DMS114 treated with DMSO at 0.1 percent for 48 hours (cell line): ENCODE data around the gene TMSB4X.
"Not testable (repeated sequence)": the region's sequence is repeated elsewhere in the genome, so short reads cannot be mapped to it uniquely, and the experiment has no call there.

ENCODE experiments used
- DNase-seq: peaks from one replicate; lab custom pipeline; 2025; ENCODE audit not compliant: unreplicated experiment; lab: John Stamatoyannopoulos, UW

The TMSB4X gene

DNA sequence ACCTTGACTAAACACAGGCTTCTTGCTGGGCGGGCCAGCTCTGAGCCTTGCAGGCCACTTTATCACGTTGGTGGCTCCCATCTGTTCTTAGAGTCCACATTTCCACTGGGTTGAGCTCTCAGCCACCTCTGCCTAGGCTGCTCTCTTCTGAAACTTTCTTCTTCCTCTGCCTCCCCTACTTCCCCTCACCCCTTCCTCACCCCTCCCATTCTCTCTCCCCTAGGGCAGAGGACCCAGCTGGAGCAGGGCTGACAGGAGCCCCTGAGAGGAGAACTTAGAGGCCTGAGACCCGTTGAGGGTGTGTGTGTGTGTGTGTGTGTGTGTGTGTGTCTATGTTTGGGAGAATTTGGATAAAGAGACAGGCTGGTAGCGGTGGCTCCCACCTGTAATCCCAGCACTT, 19.9 kb upstream of the TMSB4X start:
- no peak for DNase-seq

DNA sequence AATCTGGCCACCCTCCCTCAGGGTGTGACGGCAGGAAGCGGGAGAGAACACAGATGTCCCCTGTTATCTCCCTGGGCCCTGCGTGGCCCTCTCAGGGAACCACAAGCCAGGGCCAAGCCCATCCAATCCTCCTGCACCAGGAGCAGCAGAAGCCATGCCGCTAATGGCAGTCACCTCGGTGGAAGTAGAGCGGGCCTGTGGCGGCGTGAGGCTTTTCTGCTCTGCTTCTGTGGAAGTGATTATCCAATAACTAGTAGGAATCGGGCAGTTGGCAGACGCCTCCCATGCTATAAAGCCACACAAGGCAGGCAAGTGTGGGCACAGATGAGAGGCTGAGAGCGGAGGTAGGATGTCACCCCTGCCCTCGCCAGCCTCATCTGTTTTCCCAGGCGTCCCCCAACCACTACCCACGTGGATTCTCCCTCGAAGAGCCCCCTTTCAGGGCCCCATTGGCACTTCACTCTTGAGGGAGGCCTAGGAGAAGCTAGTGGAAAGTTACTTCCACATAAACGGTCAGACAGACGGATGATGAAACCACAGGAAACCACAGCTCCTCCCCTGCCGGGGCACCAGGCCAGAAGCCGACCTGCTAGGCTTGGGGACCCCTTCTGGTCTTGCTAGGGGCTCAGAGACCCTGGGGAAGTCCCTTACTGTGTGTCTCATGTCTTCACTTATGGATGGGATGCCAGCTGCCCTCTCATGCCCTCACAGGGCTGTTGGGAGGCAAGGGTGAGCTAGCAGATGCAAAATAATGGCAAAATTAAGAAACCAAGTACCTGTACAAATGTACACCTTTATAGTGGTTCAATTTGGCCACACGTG, 18.8 kb upstream of the TMSB4X start:
- no peak for DNase-seq

DNA sequence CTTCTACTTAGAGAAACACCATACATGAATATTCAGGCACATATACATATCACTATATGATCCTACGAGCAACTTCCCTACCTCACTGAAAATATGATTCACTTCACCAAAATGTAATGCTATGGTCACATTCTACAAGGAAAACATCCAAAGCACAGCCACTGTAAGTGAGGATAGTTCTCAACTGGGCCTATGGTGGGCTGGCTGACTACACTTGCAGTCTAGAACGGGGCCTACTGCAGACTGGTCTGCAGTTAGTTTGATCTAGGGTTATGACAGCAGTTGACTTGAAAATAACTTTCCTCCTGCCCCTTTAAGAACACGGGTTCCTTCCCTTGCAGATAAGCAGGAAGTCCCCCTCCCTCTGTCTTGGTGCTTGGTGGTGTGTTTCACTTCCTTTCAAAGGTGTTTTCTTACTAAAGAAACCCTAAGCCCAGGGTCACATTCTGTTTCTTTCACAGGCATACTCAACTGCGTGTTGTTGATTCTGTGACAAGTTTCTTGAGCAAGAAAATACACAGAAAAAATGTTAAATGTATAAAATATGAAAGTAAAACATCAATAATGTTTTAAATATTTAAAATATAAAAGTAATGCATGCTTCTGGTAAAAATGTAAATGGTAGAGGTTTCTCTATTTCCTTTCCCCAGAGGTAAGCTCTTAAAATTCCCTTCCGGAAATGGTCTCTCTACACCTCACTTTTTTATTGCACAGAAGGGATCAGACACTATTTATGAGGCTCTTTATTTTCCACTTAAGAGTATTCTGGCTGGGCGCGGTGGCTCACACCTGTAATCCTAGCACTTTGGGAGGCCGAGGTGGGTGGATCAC, 18.0 kb upstream of the TMSB4X start:
- no peak for DNase-seq

DNA sequence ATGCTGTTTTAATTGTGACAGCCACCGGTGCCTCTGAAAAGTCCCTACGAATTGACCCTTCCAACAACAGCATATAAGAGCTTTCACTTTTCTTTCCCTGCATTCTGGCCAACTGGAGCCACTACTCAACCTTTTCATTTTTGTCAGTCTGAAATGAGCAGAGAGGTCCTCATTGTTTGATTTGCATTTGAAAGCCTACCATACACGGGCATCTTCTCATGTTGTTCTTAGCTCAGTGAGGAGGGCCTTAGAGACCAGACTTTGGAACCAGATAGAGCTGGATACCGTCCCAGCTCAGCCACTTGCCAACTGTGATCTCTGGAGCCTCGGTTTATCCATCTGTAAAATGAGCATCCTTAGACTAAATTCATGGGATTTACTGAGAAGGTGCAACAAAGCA, 16.9 kb upstream of the TMSB4X start:
- DNase-seq: no peak

DNA sequence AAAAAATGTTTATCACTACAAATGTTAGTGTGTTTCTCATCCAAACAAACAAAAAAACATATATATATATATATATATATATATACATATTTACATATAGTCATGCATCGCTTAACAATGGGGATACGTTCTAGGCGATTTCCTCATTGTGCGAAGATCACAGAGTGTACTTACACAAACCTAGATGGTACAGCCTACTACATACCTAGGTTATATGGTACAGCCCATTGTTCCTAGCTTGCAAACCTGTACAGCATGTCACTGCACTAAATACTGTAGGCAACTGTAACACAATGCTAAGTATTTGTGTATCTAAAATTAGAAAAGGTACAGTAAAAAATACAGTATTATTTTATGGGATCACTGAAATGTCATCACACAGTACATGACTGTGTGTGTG, 16.4 kb upstream of the TMSB4X start:
- DNase-seq: no peak

DNA sequence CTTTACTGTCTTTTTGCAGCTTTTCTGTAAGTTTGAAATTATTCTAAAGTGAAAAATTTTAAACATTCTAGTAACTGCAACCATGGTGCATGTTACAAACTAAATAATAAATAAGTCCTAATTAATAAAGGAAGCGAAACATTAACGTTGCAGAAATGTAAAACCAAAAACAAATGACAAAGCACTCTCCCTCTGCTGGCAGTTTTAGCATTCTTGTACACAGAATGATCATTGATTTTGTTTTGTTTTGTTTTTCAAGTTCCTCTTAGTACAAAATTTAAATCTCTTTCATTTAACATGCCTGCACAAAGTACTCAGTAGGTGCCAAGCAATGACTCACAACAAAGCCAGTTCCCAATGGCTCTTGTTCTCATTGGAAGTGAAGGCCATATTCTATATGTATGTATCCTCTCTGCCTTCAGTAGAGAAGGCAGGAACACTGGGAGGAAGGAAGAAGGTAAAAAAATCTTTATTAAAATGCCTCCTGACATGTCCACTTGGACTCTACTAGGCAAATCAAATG, 13.7 kb upstream of the TMSB4X start:
- DNase-seq: no peak

DNA sequence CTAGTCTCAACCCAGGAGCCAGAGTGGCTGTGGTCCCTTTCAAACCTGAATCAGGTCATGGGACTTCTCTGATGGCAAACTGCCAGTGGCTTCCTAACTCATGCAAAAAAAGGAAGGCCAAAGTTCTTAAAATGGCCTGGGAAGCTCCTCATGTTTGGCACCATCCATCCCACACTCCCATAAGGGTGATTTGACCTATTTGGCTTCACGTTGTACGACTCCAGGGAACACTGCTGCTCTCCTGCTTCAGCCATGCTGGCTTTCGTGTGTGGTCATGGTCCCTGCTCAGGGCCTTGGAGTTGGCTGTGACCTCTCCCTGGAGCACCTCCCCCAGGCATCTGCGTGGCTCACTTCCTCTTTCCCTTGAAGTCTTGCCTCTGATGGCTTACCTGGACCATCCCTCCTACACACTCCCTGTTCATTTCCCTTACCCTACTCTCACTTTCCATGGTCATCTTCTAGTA, 12.8 kb upstream of the TMSB4X start:
- DNase-seq: no peak

DNA sequence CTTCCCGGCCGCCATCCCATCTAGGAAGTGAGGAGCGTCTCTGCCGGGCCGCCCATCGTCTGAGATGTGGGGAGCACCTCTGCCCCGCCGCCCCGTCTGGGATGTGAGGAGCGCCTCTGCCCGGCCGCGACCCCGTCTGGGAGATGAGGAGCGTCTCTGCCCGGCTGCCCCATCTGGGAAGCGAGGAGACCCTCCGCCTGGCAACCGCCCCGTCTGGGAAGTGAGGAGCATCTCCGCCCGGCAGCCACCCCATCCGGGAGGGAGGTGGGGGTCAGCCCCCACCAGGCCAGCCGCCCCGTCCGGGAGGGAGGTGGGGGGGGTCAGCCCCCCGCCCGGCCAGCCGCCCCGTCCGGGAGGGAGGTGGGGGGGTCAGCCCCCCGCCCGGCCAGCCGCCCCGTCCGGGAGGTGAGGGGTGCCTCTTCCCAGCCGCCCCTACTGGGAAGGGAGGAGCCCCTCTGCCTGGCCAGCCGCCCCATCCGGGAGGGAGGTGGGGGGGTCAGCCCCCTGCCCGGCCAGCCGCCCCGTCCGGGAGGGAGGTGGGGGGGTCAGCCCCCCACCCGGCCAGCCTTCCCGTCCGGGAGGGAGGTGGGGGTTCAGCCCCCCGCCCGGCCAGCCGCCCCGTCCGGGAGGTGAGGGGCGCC, 11.6 kb upstream of the TMSB4X start:
- not testable (repeated sequence) for DNase-seq

DNA sequence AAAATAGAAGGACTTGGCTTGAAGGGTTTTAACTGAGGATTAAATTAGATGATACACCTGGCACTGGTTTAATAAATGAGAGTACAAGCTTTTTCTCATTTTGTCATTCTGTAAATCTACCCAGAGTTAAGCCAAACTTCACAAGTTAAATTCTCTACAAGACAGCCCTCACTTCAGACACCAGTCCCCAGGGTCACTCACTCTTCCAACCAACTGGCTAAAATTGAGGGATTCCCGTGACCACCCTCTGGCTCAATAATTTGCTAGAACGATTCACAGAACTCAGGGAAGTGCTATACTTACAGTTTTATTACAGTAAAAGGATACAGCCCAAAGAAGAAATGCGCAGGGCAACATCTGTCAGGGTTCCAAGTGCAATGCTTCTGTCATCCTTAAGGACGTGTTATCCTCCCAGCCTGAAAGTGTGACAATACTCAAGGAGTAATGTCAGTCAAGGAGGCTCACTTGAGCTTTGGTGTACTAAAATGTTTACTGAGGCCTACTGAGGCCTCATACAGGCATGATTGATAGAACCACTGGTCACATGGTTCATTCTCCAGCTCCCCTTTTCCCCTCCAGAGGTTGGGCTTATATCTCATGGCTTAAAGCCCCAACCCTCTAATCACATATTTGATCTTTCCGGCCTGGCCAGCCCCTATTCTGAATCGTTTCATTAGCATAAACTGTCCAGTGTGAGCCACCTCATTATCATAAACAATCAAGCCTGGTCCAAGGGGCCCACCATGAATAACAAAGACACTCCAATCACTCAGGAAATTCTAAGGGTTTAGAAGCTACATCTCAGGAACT, 9.6 kb upstream of the TMSB4X start:
- DNase-seq: no peak

DNA sequence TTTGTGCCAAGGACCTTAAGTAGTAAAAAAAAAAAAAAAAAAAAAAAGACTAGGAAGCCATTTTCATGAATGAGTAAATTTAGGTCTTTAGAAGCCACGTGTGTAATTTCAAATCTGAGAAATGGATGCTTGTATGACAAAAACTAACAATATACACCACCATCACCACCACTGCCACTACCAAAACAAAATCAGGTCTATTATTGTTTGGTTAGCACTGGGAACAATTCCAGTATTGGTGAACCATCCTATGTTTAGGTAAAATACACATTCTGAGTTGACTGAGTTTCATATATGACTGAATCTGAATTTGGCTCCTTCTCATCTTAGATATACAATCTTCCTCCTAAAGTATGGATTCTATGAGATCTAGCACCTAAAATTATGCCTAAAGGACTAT, 8.8 kb upstream of the TMSB4X start:
- no peak for DNase-seq

DNA sequence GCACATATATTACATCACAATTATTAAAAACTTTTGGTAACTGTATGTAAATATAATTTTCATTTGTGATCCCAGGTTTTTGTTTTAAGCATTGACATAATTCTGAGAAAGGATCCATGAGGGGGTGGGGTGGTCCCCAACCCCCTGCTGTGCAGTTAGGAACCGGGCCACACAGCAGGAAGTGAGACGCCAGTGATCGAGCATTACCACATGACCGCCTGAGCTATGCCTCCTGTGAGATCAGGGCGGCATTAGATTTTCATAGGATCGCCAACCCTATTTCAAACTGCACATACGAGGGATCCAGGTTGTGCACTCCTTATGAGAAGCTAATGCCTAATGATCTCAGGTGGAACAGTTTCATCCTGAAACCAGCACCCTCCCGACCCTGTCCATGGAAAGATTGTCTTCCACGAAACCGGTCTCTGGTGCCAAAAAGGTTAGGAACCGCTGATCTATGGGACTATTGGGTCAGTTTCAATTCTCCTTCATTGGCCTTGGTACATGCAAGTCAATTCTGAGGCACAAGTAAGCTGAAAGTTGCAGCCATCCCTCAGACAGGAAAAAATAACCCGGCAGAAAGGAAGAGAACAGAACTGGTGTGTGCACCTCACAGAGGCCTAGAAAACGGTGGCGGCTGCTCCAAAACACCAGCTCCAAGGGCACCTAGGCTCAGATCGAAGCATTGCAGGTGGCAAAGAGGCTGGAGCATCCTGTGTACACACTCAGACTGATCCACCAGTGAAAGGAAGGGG, 7.0 kb upstream of the TMSB4X start:
- DNase-seq: no peak

DNA sequence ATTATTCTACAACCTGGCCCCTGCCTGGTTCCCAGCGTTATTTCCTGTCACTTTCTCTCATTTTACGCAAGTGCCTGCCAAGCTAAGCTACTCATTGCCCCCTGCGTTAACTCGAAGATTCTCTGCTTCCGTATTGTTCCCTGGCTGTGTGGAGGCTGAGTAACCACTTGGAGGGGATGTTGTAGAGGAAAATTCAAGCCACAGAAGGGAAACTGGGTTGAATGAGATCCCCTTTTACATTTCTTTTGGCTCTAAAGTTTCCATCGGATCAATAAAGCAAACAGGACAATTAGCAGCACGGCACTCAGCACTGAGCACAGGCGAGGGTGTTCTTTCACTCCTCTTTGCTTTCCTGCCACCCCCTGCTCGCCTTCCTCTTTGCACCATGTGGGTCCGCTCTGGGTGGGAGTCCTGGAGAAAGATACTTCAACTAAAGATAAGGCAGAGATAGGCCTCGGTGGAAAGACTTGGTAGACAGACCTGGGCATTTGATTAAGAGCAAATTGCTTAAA, 4.2 kb upstream of the TMSB4X start:
- no peak for DNase-seq

DNA sequence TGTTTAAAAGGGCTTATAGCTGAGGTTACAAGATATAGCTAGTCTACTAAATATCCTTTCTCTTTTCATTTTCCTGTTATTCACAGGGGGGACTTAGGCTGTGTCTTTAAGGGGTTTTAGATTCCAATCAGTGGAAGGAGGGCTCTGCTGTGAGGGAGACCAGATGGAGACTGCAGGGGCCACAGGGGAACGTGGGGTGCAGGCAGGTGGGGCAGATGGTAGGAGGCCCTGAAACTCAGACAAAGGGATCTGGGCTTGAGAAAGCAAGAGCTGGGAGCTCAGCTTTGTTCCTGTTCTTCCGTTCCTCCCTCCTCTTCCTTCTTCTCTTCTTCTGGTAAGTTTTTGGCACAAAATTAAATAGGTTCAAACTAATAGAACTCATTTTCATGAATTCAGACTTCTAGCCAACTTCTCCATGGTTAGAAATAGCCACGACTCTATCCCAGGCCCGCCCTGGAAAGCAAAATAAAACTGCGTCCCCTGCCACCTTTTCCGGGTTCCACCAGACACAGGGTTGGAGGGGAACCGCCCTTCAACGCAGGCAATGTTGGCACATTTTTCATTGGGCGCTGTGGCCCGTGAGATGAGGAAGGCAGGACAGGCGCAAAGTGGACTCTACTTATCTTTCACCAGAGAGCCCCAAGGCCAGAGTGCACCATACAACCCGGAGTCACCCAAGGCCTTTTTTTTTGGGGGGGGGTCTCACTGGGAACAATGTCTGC, 3.5 kb upstream of the TMSB4X start:
- DNase-seq: no peak

DNA sequence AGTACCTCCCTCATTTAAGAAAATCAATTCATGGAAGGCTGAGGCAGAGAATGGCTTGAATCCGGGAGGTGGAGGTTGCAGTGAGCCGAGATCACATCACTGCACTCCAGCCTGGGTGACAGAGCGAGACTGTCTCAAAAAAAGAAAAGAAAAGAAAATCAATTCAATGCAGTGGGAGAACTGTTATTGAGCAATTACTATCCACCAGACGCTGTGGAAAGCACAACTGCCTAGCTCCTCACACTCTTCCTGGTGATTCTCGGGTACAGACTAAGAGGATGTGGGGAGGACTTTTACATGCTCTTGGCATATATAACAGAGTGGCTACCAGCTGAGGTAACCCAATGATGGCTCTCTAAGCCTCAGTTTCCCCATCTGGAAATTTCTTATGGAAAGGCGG, 2.7 kb upstream of the TMSB4X start:
- DNase-seq: no peak

DNA sequence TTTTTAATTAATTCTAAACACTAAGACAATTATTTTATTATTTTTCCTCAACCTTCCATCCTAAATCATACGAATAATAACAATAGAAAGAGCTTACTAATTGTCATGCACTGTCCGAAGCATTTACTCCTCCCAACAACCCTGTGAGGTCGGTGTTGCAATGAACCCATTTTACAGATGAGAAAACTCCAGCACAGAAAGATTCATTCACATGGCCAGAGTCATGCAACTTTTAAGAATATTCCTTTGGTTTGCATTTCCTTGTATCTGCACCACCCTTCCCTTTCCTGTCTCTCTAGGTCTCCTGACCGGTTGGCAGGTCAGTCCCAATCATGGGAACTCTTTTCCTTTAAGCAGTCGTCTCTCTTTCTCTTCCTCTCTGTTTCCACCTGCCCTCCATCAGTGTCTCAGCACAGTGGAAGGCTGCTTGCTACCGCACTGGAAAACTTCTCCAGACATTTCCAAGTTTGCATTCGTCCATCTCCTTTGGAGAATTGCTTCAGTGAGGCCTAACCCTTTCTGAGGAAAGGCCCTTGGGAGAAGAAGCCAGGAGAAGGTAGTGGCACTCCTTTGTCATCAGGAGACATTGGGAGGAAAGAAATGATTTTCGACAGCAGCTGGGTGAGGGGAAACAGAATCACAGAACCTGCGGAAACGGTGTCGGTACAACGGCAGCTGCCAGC, 1.9 kb upstream of the TMSB4X start:
- no peak for DNase-seq

DNA sequence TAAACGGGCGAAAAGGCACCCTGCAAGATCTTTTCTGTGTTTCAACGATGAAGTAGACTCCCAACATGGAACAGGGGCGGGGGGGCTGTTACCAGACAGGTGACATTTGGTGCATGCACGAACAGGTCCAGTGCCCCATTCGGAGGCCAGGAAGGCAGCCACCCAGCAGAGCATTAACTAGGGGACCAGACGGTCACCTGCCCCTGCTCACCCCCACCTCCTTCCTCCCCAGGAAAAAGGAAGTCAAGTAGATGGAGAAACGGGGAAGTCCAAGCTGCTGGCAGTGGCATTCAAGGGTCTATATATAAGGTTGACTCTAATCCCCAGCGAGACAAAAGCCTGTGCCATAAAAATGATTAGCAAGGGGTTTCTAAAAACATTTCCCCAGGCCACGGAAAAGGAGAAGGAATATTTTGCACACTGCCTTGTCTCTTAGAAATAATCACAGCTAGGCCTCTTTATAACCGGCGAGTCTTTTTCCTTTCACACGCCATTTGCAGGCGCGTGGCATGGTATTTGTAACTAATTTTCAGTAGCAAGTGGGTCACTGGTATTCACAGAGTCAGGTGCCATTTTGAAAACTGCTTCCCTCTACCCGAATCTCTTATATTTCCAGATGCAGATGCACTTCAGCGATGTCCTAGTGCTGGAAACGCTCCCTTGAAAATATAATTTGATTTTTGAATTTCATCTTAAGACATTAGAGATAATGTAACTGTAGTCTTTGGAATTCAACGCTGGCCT, 1.2 kb upstream of the TMSB4X start:
- DNase-seq: no peak

DNA sequence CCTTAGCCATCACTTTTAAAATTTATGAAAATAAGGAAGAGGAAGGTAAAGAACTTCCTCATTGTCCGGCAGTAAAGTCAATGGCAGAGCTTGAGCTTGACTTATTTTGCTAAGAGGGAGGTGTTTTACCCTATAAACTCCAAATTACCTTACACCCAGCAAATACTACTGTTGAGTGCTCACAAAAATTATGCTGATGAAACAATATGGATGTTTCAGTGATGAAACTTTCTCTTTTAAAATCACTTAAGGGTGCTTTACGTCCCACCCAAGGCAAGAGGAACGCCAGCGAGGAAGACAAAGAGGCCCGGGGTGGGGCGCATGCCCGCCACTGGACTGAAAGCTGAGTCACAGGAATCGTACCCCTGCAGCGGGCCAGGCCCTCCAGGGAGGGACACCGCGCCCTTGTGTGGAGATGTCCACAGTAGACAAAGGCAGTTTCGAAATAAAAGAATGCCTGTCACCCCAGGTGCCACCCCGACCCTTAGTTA, 560 bp upstream of the TMSB4X start:
- DNase-seq: no peak

DNA sequence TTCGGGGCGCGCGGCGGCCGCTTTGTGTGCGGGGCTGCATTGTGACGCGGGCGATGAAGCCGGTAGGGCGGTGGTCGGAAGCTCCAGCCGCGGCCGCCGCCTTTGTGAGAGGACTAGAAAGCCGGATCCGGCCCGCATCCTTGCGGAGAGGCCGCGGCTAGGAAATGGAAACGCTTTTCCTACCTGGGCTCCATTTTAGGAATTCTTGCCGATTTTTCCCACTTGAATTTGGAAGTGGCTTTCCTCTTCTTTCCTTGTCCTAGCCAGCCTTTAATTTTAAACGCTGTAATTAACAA, 708 bp downstream of the TMSB4X start:
- no peak for DNase-seq
